NCI-H2196 (cell line): ENCODE results near the gene SLC16A7.

Experiments
- DNase-seq: peaks from one replicate; lab custom pipeline; 2025; ENCODE audit not compliant: unreplicated experiment; lab: John Stamatoyannopoulos, UW

The SLC16A7 gene

DNA sequence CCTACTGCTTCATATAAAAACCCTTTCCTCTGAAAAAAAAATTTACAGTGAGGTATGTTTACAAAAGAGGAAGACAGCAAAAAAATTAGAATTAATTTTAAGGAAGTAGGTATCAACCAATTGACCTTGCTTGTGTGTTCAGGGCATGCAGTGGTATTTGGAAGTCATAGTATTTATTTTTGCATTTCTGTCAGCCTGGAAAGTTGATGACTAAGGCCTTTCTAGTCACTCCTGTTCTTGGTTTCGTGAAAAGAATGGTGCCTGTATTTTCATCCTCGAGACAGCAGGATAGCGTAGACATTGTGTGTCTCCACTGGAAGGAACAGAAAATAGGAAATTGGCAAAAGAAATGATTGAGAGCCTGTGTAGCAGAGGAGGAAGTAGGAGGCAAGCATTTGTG, 24.5 kb downstream of the SLC16A7 start:
- no peak for DNase-seq

GRCh38 chr12:59624732-59625460, 29.1 kb downstream of the SLC16A7 start:
- DNase-seq = no peak

DNA sequence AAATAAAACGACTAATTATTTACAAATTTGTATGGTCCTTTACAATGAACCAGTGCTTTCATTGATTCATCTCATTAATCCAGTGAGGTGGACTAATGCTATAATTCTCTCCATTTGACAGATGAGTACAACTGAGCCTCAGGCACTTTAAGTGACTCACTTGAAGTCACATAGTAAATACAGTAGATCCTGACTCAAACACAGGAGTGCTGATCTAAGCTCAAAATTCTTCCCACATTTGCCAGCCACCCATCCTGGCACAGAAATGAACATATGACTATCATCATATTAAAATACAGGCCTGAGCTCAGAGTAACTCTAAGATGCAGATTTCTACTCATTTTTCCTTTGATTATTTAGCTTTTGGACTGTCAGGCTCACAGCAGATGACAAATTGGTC, 30.6 kb downstream of the SLC16A7 start:
- DNase-seq = no peak

DNA sequence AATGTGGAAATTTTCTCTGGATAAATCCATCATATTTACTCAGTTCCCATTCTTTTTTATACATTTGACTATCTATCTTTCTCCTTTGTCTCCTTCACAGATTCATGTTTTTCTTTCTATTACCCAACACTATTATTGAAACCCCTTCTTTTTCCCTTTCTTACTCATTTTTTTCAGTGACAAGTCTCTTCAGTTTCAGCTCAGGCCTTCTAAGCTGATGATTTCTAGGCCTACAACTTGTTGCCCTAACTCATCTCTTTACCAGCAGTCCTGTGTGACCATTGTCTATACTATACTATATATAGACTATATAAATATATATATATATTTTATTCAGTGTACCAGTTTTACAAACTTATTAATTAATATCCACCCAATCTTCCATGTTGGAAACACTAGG, 31.8 kb downstream of the SLC16A7 start:
- DNase-seq = no peak

DNA sequence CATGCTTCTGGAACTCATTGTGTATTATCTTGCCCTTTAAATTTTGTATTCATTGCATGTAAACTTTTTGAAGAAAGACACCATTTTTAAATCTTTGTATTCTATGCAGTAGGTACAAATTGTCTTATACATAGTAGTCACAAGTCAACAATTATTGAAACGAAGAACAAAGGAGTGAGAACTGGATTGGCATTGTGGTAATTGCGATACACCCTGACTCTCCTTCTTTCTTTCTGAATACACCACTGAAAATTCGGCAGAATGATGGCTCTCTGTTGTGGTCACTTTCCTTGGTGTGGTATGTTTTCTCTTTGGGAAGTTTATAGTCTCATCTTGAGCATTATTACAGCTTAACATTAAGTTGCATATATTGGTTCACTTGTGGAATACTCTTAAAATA, 34.1 kb downstream of the SLC16A7 start:
- DNase-seq = no peak

- no peak for DNase-seq
These were observed 36.6 kb downstream of the SLC16A7 start for GRCh38 chr12:59632408-59632807.

DNA sequence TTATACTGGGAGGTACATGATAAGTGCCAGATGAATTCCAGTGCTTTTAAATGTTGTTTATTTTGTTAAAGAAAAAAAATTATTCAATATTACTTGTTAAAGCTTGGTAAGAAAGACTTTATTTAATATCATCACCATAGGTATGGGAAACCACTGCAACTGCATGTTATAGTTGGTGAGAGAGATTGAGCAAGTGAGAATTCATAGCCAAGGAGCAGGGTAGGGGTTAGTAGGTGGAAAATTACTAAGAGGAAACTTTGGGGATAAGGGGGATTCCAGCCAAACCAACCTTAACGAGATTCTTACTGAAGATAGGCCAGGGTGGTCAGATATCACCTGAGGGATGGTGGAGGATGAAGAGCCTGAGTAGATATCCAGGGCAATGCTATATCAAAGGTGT, 38.4 kb downstream of the SLC16A7 start:
- DNase-seq = no peak

DNA sequence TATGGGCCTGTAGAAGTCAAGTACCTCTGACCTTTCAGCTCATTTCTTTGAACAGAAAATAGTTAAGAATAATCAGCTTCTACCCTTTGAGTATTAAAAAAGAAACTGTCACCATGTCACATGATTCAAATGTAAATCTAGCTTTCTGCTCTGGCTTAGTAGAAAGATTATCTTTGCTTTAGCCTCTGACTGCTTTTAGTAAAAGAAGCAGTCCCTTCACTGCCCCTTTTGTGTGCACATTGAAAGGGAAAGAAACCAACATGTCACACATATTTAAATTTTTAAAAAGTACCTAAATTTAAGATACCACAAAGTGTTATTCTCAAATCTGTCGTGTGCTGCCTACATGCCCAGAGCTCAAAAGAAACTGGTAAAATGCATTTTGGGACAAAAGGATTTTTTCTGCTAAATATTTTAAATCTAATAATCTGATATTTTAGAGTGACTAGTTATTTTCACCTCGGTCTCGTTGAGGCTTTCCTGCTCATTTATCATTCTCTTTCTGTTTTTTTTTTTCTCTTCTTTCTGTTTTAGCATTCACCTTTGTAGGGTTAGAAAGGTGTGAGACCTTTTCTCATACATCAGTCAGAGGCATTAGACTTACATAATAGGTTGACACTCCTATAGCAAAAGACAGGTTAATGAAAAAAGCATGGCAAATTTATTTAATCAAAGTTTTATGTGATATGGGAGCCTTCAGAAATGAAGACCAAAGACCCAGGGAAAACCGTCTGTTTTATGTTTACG, 41.3 kb downstream of the SLC16A7 start:
- no peak for DNase-seq

DNA sequence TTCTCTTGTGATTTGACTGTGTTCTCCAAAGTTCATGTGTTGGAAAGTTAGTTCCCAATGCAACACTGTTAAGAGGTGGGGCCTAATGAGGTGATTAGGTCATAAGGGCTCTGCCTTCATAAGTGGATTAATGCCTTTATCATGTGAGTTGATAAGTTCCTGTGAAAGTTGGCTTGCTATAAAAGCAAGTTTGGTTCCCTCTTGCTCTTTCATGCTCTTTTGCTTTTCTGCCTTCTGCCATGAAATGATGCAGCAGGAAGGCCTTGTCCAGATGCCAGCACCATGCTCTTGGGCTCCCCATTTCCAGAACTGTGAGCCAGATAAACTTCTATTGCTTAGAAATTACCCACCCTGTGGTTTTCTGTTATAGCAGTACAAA, 41.9 kb downstream of the SLC16A7 start:
- DNase-seq = no peak

- DNase-seq = no peak
These were observed 47.7 kb downstream of the SLC16A7 start for GRCh38 chr12:59643550-59643949.

GRCh38 chr12:59645242-59645641, 49.4 kb downstream of the SLC16A7 start:
- no peak for DNase-seq

DNA sequence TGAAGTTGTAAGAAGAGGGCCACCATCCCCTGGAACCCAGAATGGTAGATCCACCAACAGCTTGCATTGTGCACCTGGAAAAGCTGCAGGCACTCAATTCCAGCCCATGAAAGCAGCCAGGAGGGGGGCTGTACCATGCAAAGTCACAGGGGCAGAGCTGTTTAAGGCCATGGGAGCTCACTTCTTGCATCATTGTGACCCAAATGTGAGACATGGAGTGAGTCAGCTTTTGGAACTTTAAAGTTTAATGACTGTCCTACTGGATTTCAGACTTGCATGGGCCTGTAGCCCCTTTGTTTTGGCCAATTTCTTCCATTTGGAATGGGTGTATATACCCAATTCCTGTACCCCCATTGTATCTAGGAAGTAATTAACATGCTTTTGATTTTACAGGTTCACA, 50.8 kb downstream of the SLC16A7 start:
- no peak for DNase-seq

DNA sequence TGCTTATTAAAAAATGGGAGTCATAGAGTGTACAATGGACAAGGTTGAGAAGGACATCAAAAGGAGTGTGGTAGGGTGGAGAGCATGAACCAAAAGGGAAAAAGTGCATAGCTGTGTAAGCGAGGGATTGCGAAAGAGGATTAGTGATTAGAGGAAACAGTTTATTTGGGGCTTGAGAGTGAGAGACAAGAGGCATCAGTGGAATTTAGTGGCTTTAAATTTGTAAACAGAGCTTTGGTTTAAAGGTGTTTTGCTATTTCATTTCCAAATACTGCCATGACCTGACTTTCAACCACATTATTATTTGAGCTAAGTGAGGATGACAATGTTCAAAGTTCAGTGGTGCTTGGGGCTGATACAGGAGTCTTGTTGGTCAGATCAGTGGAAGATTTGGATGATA, 53.4 kb downstream of the SLC16A7 start:
- DNase-seq = no peak

DNA sequence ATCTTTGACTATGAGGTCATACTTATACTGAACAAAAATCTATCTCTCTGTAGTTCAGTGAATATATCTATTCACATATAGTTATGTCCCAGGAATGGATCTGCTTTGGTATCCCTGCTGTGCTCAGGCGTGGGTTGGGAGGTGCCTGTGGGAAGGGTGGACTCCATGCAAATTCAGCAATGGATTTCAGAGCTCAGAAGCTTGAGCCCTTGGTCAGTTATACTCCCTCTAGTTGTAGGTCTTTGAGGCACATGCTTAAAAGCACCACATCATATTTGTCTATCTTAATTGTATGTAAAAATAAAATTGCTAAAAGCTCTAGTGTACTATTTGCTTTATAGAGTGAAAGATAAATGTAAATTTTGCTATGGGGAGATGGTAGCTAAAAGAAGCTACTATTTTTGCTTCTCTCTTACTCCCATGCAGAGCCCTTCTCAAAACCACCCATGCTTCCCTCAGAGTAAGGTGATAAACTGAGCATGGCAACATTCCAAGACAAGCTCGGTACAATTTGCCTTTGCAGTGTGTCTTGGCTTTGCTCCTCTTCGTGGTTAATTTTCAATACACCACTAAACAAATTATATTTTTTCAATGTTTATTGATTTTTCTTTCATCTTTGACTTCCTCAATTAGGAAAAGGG, 54.9 kb downstream of the SLC16A7 start:
- DNase-seq = no peak

DNA sequence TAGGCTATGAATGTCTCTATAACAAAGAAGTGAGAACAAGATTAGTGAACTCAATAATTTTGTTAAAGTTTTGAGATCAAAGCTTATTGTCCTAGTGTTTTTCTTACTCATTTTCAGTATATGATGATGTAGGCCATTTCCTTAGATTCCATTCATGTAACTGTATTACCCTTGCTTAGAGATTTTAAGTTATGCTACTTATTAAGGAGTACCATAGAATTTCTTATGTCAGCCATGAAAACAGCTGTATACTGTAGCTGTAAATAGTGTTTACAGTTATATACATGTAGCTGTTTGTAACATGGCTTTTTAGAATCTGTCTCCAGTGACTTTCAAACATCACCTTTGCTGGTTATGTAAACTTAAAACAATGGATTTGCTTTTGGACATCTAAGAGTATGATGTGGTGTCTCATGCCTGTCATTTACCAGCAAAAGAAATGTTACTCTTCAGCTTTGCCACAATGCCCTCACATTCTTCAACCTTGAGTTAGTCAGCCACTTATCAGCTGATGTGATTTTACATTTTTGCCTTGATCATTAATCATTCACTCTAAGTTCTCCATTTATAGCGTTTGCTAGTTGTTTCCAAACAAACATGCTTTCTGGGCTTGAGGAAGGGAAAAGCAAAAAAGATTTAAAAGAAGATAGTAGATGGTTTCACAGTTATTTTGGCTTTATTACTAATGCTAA, 55.5 kb downstream of the SLC16A7 start:
- no peak for DNase-seq

DNA sequence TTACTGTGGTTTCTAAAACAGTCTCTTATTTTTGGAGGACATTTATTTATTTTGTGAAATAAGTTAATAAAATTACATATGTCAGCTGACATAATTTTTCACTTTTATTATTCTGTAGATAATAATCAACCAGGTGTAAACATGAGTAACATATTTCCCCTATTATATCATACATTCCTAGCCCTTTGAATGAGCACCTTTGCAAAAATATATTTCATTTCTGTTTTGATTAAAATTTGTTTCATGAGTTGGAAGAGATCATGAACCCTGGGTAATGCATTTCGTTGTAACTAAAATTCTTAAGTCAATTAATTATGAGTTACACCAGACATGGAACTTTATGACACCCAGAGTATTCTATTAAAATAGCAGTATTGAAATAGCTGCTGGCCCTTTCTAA, 56.3 kb downstream of the SLC16A7 start:
- DNase-seq = no peak

GRCh38 chr12:59654061-59654460, 58.2 kb downstream of the SLC16A7 start:
- no peak for DNase-seq

DNA sequence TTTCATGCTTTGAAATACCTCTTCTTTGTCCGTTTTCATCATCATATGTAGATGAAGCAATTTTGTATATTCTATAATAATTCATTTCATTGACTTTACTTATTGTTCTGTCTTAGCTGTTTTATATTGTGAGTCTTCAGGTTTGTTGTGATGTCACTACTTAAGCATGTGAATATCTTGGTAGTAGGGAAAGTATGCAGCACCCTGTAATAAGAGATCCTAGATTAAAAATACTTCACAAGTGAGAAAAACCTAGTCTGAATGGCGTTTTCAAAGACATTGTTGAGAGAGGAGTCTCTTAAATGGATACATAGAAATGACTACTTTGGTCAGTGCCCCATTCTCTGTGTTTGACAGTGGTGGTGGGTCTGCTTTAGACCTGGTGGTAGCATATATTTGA, 61.4 kb downstream of the SLC16A7 start:
- no peak for DNase-seq

DNA sequence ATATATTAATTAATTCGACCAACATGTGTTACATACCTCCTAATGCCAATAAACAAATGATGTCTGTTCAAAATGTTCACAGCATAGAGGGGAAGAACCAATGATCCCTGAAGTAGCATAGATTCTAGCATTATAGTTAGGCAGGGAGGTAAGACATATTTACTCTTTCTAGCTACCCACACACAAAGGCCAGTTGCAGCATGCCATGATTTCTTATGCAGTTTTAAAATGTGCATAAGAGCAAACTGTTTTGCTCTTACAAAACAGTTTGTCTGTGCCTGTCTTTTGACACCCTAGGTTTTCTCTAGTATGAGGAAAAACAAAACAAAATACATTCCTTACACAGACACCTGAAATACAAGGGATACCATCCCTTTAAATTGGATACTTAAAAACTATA, 61.9 kb downstream of the SLC16A7 start:
- DNase-seq = no peak

- DNase-seq = no peak
These were observed 64.3 kb downstream of the SLC16A7 start for GRCh38 chr12:59660148-59660547.

GRCh38 chr12:59660921-59661597, 65.2 kb downstream of the SLC16A7 start:
- DNase-seq = no peak
